ENCODE data around the gene RGS5. TPM values are rescaled to one million over a fixed set of nuclear protein-coding genes. Genes with fewer than 3 reads are reported as not detected.
"Not testable (repeated sequence)": the region's sequence is repeated elsewhere in the genome, so short reads cannot be mapped to it uniquely, and the experiment has no call there.

The RGS5 gene
- total RNA-seq, 1 experiment from 2014 or later = 3.6 TPM

GRCh38 chr1:163241746-163242145 is 39.0 kb upstream of the RGS5 start:
- Histone ChIP-seq H3K4me2 (no peak overlapping the region), H3K4me3 (no peak overlapping the region), H3K27me3 (ENCODE audit: insufficient read depth, low read depth) (no peaks in the 10 kb centered on the region), H3K9me3 (ENCODE audit: insufficient read depth, low read depth) (no peaks in the 10 kb centered on the region), H2AFZ (no peak overlapping the region), H3K79me2 (ENCODE audit: low read depth) (no peaks in the 10 kb centered on the region), H3F3A (ENCODE audit: insufficient read depth, low read depth) (no peaks in the 10 kb centered on the region), H4K20me1 (ENCODE audit: insufficient read depth) (peaks cover 4% of the 10 kb centered on the region; the same call in 1 of the 2 replicates), H3K9me2 (ENCODE audit: insufficient read depth) (no peaks in the 10 kb centered on the region), H3K36me3 (ENCODE audit: low read depth) (no peaks in the 10 kb centered on the region), H3K27ac (no peak overlapping the region), H3K4me1 (replicated peaks; ENCODE audit: insufficient read depth) (no peaks in the 10 kb centered on the region)
- no peak for TF ChIP-seq CTCF (conservative IDR thresholded peaks at IDR 0.05)
- TF ChIP-seq EZH2 (IDR thresholded peaks at IDR 0.05; ENCODE audit: low read depth) = no peak
- no TSS peak for BruUV-seq (replicated peaks)
- ChIA-PET POLR2A (ENCODE audit: unreplicated experiment) (no interaction called here), CTCF (no interaction called here)
- intact Hi-C loops (cut with micrococcal nuclease; ENCODE audit: unreplicated experiment) = no loop called here
- DNase-seq = no peak

- H3K27me3 ChIP-seq (ENCODE audit: insufficient read depth, low read depth) = no peaks in the 10 kb centered on the region
- no peaks in the 10 kb centered on the region for H3K4me1 ChIP-seq (replicated peaks; ENCODE audit: insufficient read depth)
- no peak overlapping the region for H3K4me2 ChIP-seq
- H3K9me2 ChIP-seq (ENCODE audit: insufficient read depth) = no peaks in the 10 kb centered on the region
- no peaks in the 10 kb centered on the region for H3F3A ChIP-seq (ENCODE audit: insufficient read depth, low read depth)
- no TSS peak for BruUV-seq (replicated peaks)
- ChIA-PET POLR2A (ENCODE audit: unreplicated experiment) (no interaction called here), CTCF (no interaction called here)
- peaks cover 4% of the 10 kb centered on the region; the same call in 1 of the 2 replicates for H4K20me1 ChIP-seq (ENCODE audit: insufficient read depth)
- intact Hi-C loops (cut with micrococcal nuclease; ENCODE audit: unreplicated experiment) = no loop called here
- no peak overlapping the region for H2AFZ ChIP-seq
- TF ChIP-seq EZH2 (IDR thresholded peaks at IDR 0.05; ENCODE audit: low read depth) (no peak), CTCF (conservative IDR thresholded peaks at IDR 0.05) (no peak)
- H3K36me3 ChIP-seq (ENCODE audit: low read depth) = no peaks in the 10 kb centered on the region
- no peaks in the 10 kb centered on the region for H3K79me2 ChIP-seq (ENCODE audit: low read depth)
- H3K9me3 ChIP-seq (ENCODE audit: insufficient read depth, low read depth) = no peaks in the 10 kb centered on the region
- H3K4me3 ChIP-seq = no peak overlapping the region
- no peak overlapping the region for H3K27ac ChIP-seq
- peak in 1 of 2 experiments; percentile 2 for DNase-seq
Observed at GRCh38 chr1:163240705-163241104, 38.0 kb upstream of the RGS5 start.

- H3K9me3 ChIP-seq (ENCODE audit: insufficient read depth, low read depth); intact Hi-C loops (cut with micrococcal nuclease; ENCODE audit: unreplicated experiment); DNase-seq; H3K79me2 ChIP-seq (ENCODE audit: low read depth); H3K27ac ChIP-seq; H3K36me3 ChIP-seq (ENCODE audit: low read depth); H4K20me1 ChIP-seq (ENCODE audit: insufficient read depth); H3K4me1 ChIP-seq (replicated peaks; ENCODE audit: insufficient read depth); H3K4me2 ChIP-seq; CTCF ChIA-PET; POLR2A ChIA-PET (ENCODE audit: unreplicated experiment); H3K9me2 ChIP-seq (ENCODE audit: insufficient read depth); H3K27me3 ChIP-seq (ENCODE audit: insufficient read depth, low read depth); H2AFZ ChIP-seq; BruUV-seq (replicated peaks); H3K4me3 ChIP-seq; H3F3A ChIP-seq (ENCODE audit: insufficient read depth, low read depth): not testable (repeated sequence)
Observed at GRCh38 chr1:163233643-163234042, 30.9 kb upstream of the RGS5 start.

GRCh38 chr1:163231385-163231784 is 28.7 kb upstream of the RGS5 start:
- no peaks in the 10 kb centered on the region for H3K27me3 ChIP-seq (ENCODE audit: insufficient read depth, low read depth)
- 0 out of 2 replicates have a peak, but pooled peaks cover 4% of the 10 kb centered on the region for H3K9me2 ChIP-seq (ENCODE audit: insufficient read depth)
- no peak for DNase-seq
- no peaks in the 10 kb centered on the region for H3K79me2 ChIP-seq (ENCODE audit: low read depth)
- H3K4me1 ChIP-seq (replicated peaks; ENCODE audit: insufficient read depth) = no peaks in the 10 kb centered on the region
- H4K20me1 ChIP-seq (ENCODE audit: insufficient read depth) = no peaks in the 10 kb centered on the region
- TF ChIP-seq EZH2 (IDR thresholded peaks at IDR 0.05; ENCODE audit: low read depth) (no peak), CTCF (conservative IDR thresholded peaks at IDR 0.05) (no peak)
- no peak overlapping the region for H3K27ac ChIP-seq
- intact Hi-C loops (cut with micrococcal nuclease; ENCODE audit: unreplicated experiment) = no loop called here
- no peaks in the 10 kb centered on the region for H3F3A ChIP-seq (ENCODE audit: insufficient read depth, low read depth)
- ChIA-PET CTCF (no interaction called here), POLR2A (ENCODE audit: unreplicated experiment) (no interaction called here)
- H3K4me2 ChIP-seq = no peak overlapping the region
- no peaks in the 10 kb centered on the region for H3K36me3 ChIP-seq (ENCODE audit: low read depth)
- no peak overlapping the region for H2AFZ ChIP-seq
- H3K4me3 ChIP-seq = no peak overlapping the region
- BruUV-seq (replicated peaks) = no TSS peak
- H3K9me3 ChIP-seq (ENCODE audit: insufficient read depth, low read depth) = no peaks in the 10 kb centered on the region

Measured in PC-9 (cell line).